ENCODE results near the gene GATAD2A.
A peak's percentile ranks its signal among the peaks of the same experiment; 100 is the strongest.

Gene GATAD2A

GRCh38 chr19:19514881-19515641 is 109.6 kb downstream of the GATAD2A start, which contains the start of gene TSSK6:
Gene TSSK6 (minus strand): TSS chr19:19515548. CDS start chr19:19515427, 121 bp downstream.
- no peak for DNase-seq

- DNase-seq = peak; percentile 27
These were observed 110.4 kb downstream of the GATAD2A start, which contains the start of gene NDUFA13 for GRCh38 chr19:19515642-19516519. Gene NDUFA13 (plus strand): TSS chr19:19516225. CDS start chr19:19516239, 14 bp downstream.

DNA sequence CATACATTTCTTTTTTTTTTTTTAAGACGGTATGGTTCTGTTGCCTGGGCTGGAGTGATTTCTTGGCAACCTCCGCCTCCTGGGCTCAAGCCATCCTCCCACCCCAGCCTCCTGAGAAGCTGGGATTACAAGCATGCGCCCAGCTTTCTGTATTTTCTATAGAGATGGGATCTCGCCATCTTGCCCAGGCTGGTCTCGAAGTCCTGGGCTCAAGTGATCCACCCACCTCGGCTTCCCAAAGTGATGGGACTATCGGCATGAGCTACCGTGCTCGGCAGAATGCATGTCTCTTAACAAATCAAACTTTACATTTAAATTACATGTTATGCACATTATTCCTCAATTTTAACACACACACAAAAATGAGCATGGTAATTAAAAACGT is 111.8 kb downstream of the GATAD2A start:
- DNase-seq = no peak

- DNase-seq = no peak
These were observed 115.5 kb downstream of the GATAD2A start for GRCh38 chr19:19520989-19521388.

DNA sequence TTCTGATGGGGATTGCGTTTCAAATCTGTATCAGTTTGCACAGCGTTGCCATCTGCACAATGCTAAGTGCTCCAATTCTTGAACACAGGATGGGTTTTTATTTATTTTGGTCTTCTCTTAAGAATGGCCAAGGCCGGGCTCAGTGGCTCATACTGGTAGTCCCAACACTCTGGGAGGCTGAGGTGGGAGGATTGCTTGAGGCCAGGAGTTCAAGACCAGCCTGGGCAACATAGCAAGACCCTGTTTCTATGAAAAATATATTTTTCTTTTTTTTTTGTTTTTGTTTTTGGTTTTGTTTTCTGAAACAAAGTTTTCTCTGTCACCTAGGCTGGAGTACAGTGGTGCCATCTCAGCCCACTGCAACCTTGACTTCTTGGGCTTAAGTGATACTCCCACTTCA is 117.7 kb downstream of the GATAD2A start:
- DNase-seq = no peak

- DNase-seq = peak; percentile 8
These were observed 118.6 kb downstream of the GATAD2A start for GRCh38 chr19:19524053-19524452.

DNA sequence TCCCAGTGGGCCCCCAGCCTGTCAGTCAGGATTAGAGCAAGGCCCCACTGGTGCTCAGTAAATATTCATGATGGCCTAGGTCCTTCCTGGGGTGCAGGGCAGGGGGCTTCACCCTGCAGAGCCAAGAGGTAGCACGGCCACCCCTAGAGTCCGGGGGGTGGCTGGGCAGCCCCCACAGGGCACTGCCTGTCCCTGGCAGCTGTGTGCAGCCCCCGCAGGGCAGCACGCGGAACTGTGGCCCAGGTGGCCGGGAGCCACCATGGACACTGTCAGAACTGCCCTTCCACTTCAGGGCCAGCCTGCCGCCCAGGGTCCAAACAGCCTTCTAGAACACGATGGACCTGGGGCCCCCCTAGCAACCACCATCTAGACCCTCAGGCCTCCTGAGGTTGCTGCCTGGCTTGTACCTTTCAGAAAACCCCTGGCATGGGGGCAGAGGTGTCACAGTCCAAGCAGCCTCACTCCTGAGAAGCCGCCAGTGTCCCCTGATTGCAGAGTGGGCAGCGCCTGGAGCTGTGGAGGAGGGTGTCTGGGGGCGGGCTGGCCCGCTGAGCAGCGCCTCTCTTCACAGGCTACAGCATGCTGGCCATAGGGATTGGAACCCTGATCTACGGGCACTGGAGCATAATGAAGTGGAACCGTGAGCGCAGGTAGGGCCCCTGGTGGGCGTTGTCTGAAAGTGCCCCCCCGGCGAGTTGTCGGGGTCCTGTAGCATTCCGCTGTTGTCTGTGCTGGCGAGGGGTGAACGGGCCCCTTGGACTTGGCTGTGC is 120.3 kb downstream of the GATAD2A start:
- DNase-seq = no peak

GRCh38 chr19:19526581-19527370 is 121.3 kb downstream of the GATAD2A start:
- DNase-seq = no peak

- no peak for DNase-seq
These were observed 121.8 kb downstream of the GATAD2A start for GRCh38 chr19:19527371-19527656.

DNA sequence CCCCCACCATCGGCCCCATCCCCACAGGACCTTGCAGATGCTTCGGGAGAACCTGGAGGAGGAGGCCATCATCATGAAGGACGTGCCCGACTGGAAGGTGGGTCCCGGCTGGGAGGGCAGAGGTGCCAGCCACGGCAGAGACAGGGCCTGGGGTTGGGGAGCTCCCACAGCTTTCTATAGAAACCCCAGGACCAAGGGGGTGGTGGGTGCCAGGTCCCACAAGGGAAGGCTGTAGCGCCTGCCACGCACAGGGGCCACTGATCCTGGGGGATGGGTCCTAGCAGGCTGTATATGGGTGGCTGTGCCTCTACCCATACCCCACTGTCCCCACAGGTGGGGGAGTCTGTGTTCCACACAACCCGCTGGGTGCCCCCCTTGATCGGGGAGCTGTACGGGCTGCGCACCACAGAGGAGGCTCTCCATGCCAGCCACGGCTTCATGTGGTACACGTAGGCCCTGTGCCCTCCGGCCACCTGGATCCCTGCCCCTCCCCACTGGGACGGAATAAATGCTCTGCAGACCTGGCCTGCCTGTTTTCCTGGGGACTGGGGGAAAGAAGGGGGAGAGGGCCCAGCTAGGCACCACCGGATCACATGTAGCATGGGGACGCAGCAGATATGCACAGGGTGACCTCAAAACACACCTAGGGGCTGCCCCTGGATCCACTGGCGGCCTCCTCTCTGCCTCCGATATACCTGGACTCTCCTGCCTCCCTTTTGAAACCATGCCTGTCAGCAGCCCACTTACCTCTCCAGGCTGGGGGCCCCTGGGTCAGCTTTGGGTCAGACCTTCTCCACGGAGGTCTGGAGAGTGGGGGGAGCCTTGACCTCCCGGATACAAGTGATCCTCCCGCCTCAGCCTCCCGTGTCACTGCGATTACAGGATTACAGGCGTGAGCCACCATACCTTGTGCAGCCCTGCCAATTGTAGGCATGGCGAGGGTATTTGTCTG is 122.5 kb downstream of the GATAD2A start:
- no peak for DNase-seq

DNA sequence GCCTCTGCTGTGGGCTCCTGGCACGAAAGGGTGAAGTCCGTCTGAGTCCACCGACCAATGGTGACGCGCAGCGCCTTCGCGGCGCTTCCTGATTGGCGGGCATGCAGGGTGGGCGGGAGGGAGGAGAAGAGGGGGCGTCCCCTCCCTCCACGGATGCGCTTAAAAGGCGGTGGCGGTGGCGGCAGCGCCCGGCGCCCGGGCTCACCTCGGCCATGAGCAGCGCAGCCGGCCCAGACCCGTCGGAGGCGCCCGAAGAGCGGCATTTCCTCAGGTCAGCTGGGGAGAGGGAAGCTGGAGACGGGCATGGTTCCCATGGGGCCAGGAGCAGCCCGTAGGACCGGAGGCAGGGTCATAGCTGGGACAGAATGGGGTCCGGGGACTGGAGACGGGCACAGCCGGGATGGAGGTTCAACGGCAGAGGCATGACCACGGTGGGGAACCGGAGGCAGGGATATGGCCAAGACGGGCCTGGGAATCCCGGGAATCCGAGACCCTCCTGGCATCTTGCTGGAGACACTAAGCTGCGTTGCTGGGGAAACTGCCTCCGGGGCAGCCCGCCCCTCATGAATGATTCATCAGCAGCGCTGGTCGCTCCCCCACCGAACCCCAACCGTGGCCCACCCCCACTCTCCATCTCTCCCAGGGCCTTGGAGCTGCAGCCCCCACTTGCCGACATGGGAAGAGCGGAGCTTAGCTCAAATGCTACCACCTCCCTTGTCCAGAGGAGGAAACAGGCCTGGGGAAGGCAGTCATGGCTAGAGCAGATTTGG is 123.4 kb downstream of the GATAD2A start, which contains the start of gene YJEFN3:
Gene YJEFN3 (plus strand): TSS at position 191 of the 770 bp plus-strand sequence. CDS start 22 bp downstream, at position 213.
- DNase-seq = no peak

DNA sequence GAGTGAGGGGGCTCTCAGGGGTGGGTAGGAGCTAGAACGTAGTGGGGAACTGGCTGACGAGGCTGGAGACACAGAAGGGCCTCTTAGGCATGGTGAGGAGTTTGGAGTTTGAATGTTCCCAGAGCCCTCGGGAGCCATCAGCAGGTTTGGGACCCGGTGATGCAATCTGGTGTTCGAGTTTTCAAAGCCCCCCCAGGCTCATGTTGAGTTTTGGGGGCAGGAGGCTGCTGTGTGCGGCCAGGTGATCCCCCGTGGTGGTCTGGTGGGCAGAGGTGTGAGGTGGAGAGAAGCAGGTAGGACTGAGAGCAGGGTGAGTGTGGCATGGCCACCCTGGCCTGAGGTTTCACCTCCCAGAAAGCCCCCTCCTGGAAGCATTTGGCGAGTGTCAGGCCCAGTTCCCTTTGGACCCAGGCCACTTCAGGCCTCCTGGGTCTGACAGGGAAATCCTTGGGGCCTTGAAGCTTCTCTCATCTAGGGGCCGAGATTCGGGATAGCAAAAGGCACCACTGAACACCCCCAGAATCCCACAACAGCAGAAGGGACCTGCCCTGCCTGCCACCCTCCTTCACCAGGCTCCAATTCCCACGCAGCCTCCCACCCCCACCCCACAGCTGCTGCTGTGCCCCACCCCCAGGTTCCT is 124.4 kb downstream of the GATAD2A start:
- DNase-seq = no peak

DNA sequence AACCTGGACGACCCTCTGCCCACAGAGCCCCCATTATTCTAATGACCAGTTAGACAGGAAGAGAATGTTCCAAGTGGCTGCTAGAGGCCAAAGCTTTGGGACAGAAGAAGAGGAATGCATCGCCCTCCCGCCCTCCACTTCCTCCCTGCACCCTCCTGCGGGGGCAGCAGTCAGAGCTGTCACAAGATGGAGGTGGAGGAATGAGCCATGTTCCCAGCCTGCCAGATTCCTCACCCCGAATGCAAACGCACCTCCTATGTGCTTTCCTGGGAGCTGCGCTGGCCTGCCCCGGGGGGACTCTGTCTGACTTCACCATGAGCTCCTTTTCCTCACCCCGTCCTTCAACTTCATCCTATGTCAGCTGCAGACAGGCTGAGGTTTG is 124.9 kb downstream of the GATAD2A start:
- no peak for DNase-seq

DNA sequence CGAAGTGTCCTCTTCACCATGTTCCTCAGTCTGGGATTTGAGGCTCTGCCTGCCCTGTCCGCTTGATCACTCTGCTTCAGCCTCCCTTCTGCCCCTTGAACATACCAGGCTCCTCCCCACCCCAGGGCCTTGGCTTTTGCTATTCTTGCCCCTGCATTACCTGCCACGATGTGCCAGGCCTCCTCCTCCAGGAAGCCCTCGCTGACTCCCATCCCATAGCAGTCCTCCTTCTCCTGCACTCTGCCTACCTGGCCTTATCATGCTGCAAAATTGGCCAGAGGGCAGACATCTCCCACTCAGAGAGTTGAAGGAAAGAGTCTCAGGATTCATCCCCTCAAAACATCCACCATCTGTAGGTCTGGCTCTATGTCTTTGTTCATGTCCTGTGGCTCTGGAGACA is 125.4 kb downstream of the GATAD2A start:
- DNase-seq = no peak

- no peak for DNase-seq
These were observed 126.7 kb downstream of the GATAD2A start for GRCh38 chr19:19531951-19532805.

GRCh38 chr19:19532806-19533701 is 127.6 kb downstream of the GATAD2A start:
- DNase-seq = no peak

DNA sequence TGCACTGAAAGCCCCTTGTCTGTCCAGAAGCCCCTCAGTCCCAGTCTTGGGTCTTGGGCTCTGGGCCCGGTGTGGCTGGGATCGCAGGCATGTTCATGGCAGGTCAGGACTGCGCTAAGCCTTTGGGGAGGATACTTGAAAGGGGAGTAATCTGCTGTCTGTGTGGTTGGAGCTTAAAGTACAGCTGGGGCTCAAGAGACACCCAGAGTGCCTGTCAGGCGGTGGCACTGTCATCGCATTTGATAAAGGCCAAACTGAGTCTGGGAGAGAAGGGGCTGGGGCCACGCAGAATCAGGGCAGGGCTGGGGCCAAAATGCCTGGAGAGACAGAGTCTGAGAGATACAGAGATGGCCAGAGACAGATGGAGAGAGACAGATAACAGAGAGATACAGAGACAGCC is 128.4 kb downstream of the GATAD2A start:
- DNase-seq = no peak
